GM21360 (cell line): ENCODE results near the gene SH3D19.
"Not testable (repeated sequence)": the region's sequence is repeated elsewhere in the genome, so short reads cannot be mapped to it uniquely, and the experiment has no call there.

Experiments used
- ATAC-seq: cut with Tn5 transposase; IDR thresholded peaks from one replicate; pipeline ENCODE4 v1.9.1; 2021; ENCODE audit warnings: mild to moderate bottlenecking, moderate library complexity; ENCODE audit not compliant: unreplicated experiment

The SH3D19 gene

GRCh38 chr4:151105454-151106032, 219.9 kb downstream of the SH3D19 start:
- ATAC-seq, result no peak

- ATAC-seq, result no peak
These were observed 220.8 kb downstream of the SH3D19 start for GRCh38 chr4:151104621-151105020.

- no peak for ATAC-seq
These were observed 221.6 kb downstream of the SH3D19 start for GRCh38 chr4:151103758-151104157.

GRCh38 chr4:151100531-151100930, 224.9 kb downstream of the SH3D19 start:
- no peak for ATAC-seq

- no peak for ATAC-seq
These were observed 225.4 kb downstream of the SH3D19 start for GRCh38 chr4:151099976-151100417.

- peak; percentile 94 for ATAC-seq
These were observed 226.0 kb downstream of the SH3D19 start, which contains the start of gene RPS3A for GRCh38 chr4:151099229-151099975. Gene RPS3A, plus strand, starts transcription at chr4:151099628. Its CDS starts 25 bp downstream, at chr4:151099653.

- ATAC-seq, result no peak
These were observed 226.5 kb downstream of the SH3D19 start for GRCh38 chr4:151098979-151099228.

GRCh38 chr4:151097759-151098158, 227.6 kb downstream of the SH3D19 start:
- ATAC-seq, result no peak

- no peak for ATAC-seq
These were observed 230.3 kb downstream of the SH3D19 start for GRCh38 chr4:151095142-151095541.

- ATAC-seq, result no peak
These were observed 231.1 kb downstream of the SH3D19 start for GRCh38 chr4:151094290-151094751.

- no peak for ATAC-seq
These were observed 232.2 kb downstream of the SH3D19 start for GRCh38 chr4:151093203-151093602.

- ATAC-seq, result no peak
These were observed 232.9 kb downstream of the SH3D19 start for GRCh38 chr4:151092488-151092887.

- ATAC-seq, result no peak
These were observed 234.4 kb downstream of the SH3D19 start for GRCh38 chr4:151091047-151091446.

- ATAC-seq, result no peak
These were observed 237.9 kb downstream of the SH3D19 start for GRCh38 chr4:151087467-151087866.

- ATAC-seq, result not testable (repeated sequence)
These were observed 247.4 kb downstream of the SH3D19 start for GRCh38 chr4:151077978-151078377.

GRCh38 chr4:151074416-151074916, 250.9 kb downstream of the SH3D19 start:
- ATAC-seq, result no peak
